CD4-positive, alpha-beta T cell treated with Interferon gamma for 1 hour (primary cell): ENCODE measurements around the gene SEC22C.
A peak's percentile ranks its signal among the peaks of the same experiment; 100 is the strongest.

Source experiments
- DNase-seq: peaks from one replicate; pipeline ENCODE4 v3.0.0-alpha.2; 2020

The SEC22C gene

GRCh38 chr3:42533161-42533897 lies 48.4 kb downstream of the SEC22C start:
- DNase-seq, result no peak

- no peak for DNase-seq
Observed at GRCh38 chr3:42532229-42532628, 49.5 kb downstream of the SEC22C start.

- DNase-seq, result no peak
Observed at GRCh38 chr3:42531470-42531869, 50.3 kb downstream of the SEC22C start.

GRCh38 chr3:42530073-42530472 lies 51.7 kb downstream of the SEC22C start:
- no peak for DNase-seq

GRCh38 chr3:42529468-42529867 lies 52.3 kb downstream of the SEC22C start:
- peak; percentile 15 for DNase-seq

GRCh38 chr3:42527368-42527917 lies 54.3 kb downstream of the SEC22C start:
- no peak for DNase-seq

GRCh38 chr3:42526616-42527367 lies 55.0 kb downstream of the SEC22C start:
- DNase-seq, result peak; percentile 25

GRCh38 chr3:42525736-42526345 lies 55.9 kb downstream of the SEC22C start:
- no peak for DNase-seq

- DNase-seq, result no peak
Observed at GRCh38 chr3:42525212-42525611, 56.6 kb downstream of the SEC22C start.

- no peak for DNase-seq
Observed at GRCh38 chr3:42524751-42525150, 57.0 kb downstream of the SEC22C start.

- DNase-seq, result no peak
Observed at GRCh38 chr3:42520906-42521305, 60.9 kb downstream of the SEC22C start.

- no peak for DNase-seq
Observed at GRCh38 chr3:42520336-42520735, 61.4 kb downstream of the SEC22C start.

- no peak for DNase-seq
Observed at GRCh38 chr3:42519568-42519962, 62.2 kb downstream of the SEC22C start.

- peak; percentile 32 for DNase-seq
Observed at GRCh38 chr3:42518800-42519567, 62.8 kb downstream of the SEC22C start.

- DNase-seq, result no peak
Observed at GRCh38 chr3:42517117-42517516, 64.7 kb downstream of the SEC22C start.

GRCh38 chr3:42516443-42516842 lies 65.3 kb downstream of the SEC22C start:
- no peak for DNase-seq

GRCh38 chr3:42515976-42516375 lies 65.8 kb downstream of the SEC22C start:
- DNase-seq, result no peak

- no peak for DNase-seq
Observed at GRCh38 chr3:42515391-42515916, 66.3 kb downstream of the SEC22C start.

- DNase-seq, result no peak
Observed at GRCh38 chr3:42514876-42515275, 66.9 kb downstream of the SEC22C start.

GRCh38 chr3:42513521-42513920 lies 68.2 kb downstream of the SEC22C start:
- no peak for DNase-seq

GRCh38 chr3:42513121-42513520 lies 68.6 kb downstream of the SEC22C start:
- DNase-seq, result no peak

GRCh38 chr3:42511736-42512135 lies 70.0 kb downstream of the SEC22C start:
- no peak for DNase-seq

- DNase-seq, result no peak
Observed at GRCh38 chr3:42511201-42511600, 70.6 kb downstream of the SEC22C start.
